Mammary epithelial cell (primary cell): ENCODE results near the gene CBFA2T3.

Experiments
- CTCF ChIP-seq, 2 donors: IDR thresholded peaks in 1 of 2; conservative IDR thresholded peaks in 1 of 2; 2 replicates each; pipeline ENCODE4 v1.5.1; 2011 to 2012; ENCODE audit warnings: inconsistent platforms in 2 of 2, low read length in 2 of 2, mild to moderate bottlenecking in 2 of 2, control low read depth in 1 of 2, low read depth in 1 of 2; ENCODE audit not compliant: insufficient read depth in 1 of 2; ENCODE audit errors: extremely low read depth in 1 of 2
- EZH2 ChIP-seq: IDR thresholded peaks from 2 replicates; pipeline ENCODE4 v1.6.1; 2012; ENCODE audit warnings: low read length, inconsistent platforms, borderline replicate concordance

- TF ChIP-seq CTCF (conservative IDR thresholded peaks at IDR 0.05 in 1 of 2, IDR thresholded peaks at IDR 0.05 in 1 of 2; ENCODE audit: extremely low read depth in 1 of 2, insufficient read depth in 1 of 2, low read depth in 1 of 2, low read length in 2 of 2) (no peak), EZH2 (no peak)
Observed at GRCh38 chr16:88903267-88903666, 73.7 kb downstream of the CBFA2T3 start.
